Left lung (tissue), 10 donors: ENCODE measurements around the gene STRADB. TPM values are rescaled to one million over a fixed set of nuclear protein-coding genes. Genes with fewer than 3 reads are reported as not detected.

Experiments used
- ATAC-seq: fragments of 200-7000 bp; cut with Tn5 transposase; one replicate; pipeline ENCODE4 v1.9.1; 2020; ENCODE audit warnings: moderate library complexity
- DNase-seq, 4 donors: peaks; one replicate each; pipeline ENCODE4 v3.0.0-alpha.2; 2013 to 2020
- H3K27ac ChIP-seq, 2 donors: fragments of 200-600 bp; sonication (generic) in 1 of 2; one replicate each; pipeline versions ENCODE4 v1.5.0 to v1.8.0; 2020 to 2021
- H3K27me3 ChIP-seq, 2 donors: fragments of 200-600 bp; sonication (generic) in 1 of 2; one replicate each; pipeline versions ENCODE4 v1.5.0 to v1.8.0; 2020 to 2021
- H3K36me3 ChIP-seq, 2 donors: fragments of 200-600 bp; sonication (generic) in 1 of 2; one replicate each; pipeline versions ENCODE4 v1.5.0 to v1.8.0; 2020 to 2021
- H3K4me1 ChIP-seq, 2 donors: fragments of 200-600 bp; one replicate each; pipeline ENCODE4 v1.8.0; 2021
- H3K4me3 ChIP-seq, 2 donors: fragments of 200-600 bp; sonication (generic) in 1 of 2; one replicate each; pipeline versions ENCODE4 v1.5.0 to v1.8.0; 2020 to 2021; ENCODE audit warnings: mild to moderate bottlenecking in 1 of 2
- H3K9me3 ChIP-seq, 2 donors: fragments of 200-600 bp; sonication (generic) in 1 of 2; one replicate each; pipeline versions ENCODE4 v1.5.0 to v1.8.0; 2020 to 2021
- intact Hi-C, 2 donors: fragments of 100-400 bp; cut with DNase I; formaldehyde crosslinking; loops; one replicate each; pipeline versions ENCODE4 v1.11.2 to v1.14.2; 2022
- polyA plus RNA-seq, 6 donors: library from polyadenylated mRNA; unstranded; fragments of 120-200 nt; gene quantifications; one replicate each; pipeline ENCODE4 v1.2.1, GENCODE V29; 2013; ENCODE audit not compliant: insufficient read length in 6 of 6
- total RNA-seq, 2 donors: library from RNA; stranded (reverse); fragmentation: NEBNext Ultra II Directional; extraction: Animal tissue kit (Norgen Biotek cat#: 25700); gene quantifications; one replicate each; pipeline ENCODE4 v1.2.1, GENCODE V29; 2021
- TF ChIP-seq, protein P1 (sequence below), 2 donors: fragments of 200-600 bp; sonication (generic) in 1 of 2; IDR thresholded peaks; one replicate each; pipeline versions ENCODE4 v1.5.0 to v1.8.0; 2021; ENCODE audit warnings: antibody characterized with exemption in 2 of 2
- donor health status: DM: no; HTN: yes; CAD: no.
- donor health status: DM: no; HTN: no; CAD: no.

Gene STRADB
- total and polyA plus RNA-seq, 8 donors = 16.0 to 54.9 (median 44.6) TPM

DNA sequence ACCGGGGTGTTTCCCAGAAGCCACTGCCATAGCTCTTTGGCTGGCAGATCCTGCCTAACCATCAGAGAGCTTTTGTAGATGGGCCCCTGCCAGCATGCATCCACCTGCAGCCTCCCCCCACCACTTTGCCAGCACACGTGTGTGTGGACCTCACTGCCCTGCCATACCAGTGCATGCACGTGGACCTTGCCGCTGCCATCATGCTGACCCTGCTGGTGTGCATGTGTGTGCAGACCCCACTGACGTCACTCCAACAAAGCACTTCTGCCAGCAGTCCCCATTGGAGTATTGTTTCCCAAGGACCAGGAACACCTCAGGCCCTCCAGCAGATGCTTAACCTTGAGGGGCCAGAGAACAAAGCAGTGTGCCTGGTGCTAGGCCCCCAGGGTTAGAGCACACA lies 71.4 kb downstream of the STRADB start:
- no peaks in the 10 kb centered on the region for H3K4me1 ChIP-seq
- no peaks in the 10 kb centered on the region for H3K36me3 ChIP-seq
- no peak overlapping the region for H3K4me3 ChIP-seq
- TF ChIP-seq, protein P1, sequence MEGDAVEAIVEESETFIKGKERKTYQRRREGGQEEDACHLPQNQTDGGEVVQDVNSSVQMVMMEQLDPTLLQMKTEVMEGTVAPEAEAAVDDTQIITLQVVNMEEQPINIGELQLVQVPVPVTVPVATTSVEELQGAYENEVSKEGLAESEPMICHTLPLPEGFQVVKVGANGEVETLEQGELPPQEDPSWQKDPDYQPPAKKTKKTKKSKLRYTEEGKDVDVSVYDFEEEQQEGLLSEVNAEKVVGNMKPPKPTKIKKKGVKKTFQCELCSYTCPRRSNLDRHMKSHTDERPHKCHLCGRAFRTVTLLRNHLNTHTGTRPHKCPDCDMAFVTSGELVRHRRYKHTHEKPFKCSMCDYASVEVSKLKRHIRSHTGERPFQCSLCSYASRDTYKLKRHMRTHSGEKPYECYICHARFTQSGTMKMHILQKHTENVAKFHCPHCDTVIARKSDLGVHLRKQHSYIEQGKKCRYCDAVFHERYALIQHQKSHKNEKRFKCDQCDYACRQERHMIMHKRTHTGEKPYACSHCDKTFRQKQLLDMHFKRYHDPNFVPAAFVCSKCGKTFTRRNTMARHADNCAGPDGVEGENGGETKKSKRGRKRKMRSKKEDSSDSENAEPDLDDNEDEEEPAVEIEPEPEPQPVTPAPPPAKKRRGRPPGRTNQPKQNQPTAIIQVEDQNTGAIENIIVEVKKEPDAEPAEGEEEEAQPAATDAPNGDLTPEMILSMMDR (IDR thresholded peaks at IDR 0.05) = no peak
- no peaks in the 10 kb centered on the region for H3K27me3 ChIP-seq
- DNase-seq = no peak
- H3K27ac ChIP-seq = no peak overlapping the region
- peaks cover 5 to 26% of the 10 kb centered on the region in 2 donors for H3K9me3 ChIP-seq
- intact Hi-C loops = no loop called here
- ATAC-seq = no peak

DNA sequence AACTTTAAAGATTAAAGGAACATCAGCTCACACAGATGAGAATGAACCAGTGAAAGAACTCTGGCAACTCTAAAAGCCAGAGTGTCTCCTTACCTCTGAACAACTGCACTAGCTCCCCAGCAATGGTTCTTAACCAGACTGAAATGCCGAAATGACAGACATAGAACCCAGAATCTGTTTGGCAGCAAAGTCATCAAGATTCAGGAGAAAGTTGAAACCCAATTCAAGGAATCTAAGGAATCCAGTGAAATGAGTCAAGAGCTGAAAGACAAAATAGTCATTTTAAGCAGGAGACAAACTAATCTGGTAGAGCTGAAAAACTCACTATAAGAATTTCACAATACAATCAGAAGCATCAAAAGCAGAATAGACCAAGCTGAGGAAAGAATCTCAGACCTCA lies 72.0 kb downstream of the STRADB start:
- ATAC-seq (no peak), DNase-seq (no peak)
- Histone ChIP-seq H3K9me3 (peaks cover 5 to 26% of the 10 kb centered on the region in 2 donors), H3K27me3 (no peaks in the 10 kb centered on the region), H3K27ac (no peak overlapping the region), H3K4me3 (no peak overlapping the region), H3K4me1 (no peaks in the 10 kb centered on the region), H3K36me3 (no peaks in the 10 kb centered on the region)
- intact Hi-C loops = no loop called here
- TF ChIP-seq, protein P1 (IDR thresholded peaks at IDR 0.05) = no peak

Other genes with a start within 250 kb of the STRADB start
- gene CASP8, start 191.2 kb upstream of the STRADB start, total RNA-seq = 10 to 100 TPM; 26.3 to 40.4 TPM
- 10 to 100 TPM; 19.2 to 25.0 (median 21.5) TPM for gene CASP8, start 191.2 kb upstream of the STRADB start, polyA plus RNA-seq
- 1 to 10 TPM; 1.5 to 2.0 TPM for gene FLACC1, start 94.4 kb upstream of the STRADB start, total RNA-seq
- 1 to 10 TPM; 2.0 to 5.1 (median 4.1) TPM for gene FLACC1, start 94.4 kb upstream of the STRADB start, polyA plus RNA-seq
- 10 to 100 TPM; 49.0 to 53.9 TPM for gene TRAK2, start 282 bp upstream of the STRADB start, total RNA-seq
- 10 to 100 TPM; 46.3 to 54.7 (median 50.4) TPM for gene TRAK2, start 282 bp upstream of the STRADB start, polyA plus RNA-seq
- gene TMEM237, start 191.8 kb downstream of the STRADB start, total RNA-seq = 10 to 100 TPM; 18.9 to 20.4 TPM
- gene TMEM237, start 191.8 kb downstream of the STRADB start, polyA plus RNA-seq = 10 to 100 TPM; 52.5 to 61.3 (median 57.6) TPM
- gene MPP4, start 246.9 kb downstream of the STRADB start, total RNA-seq = not detected
- under 1 TPM; 0.08 to 0.20 (median 0.19) TPM for gene MPP4, start 246.9 kb downstream of the STRADB start, polyA plus RNA-seq